HPDE6-E6E7 (cell line): ENCODE data around the gene LMO7.
"Not testable (repeated sequence)": the region's sequence is repeated elsewhere in the genome, so short reads cannot be mapped to it uniquely, and the experiment has no call there.

Experiments
- DNase-seq: peaks from one replicate; pipeline ENCODE4 v3.0.0; 2011; ENCODE audit warnings: missing footprints; ENCODE audit errors: extremely low spot score

LMO7 gene

GRCh38 chr13:75771226-75771625 lies 135.1 kb downstream of the LMO7 start:
- DNase-seq, result no peak

GRCh38 chr13:75771818-75772217 lies 135.7 kb downstream of the LMO7 start:
- peak; percentile 38 for DNase-seq

GRCh38 chr13:75774176-75774575 lies 138.0 kb downstream of the LMO7 start:
- no peak for DNase-seq

GRCh38 chr13:75776550-75776949 lies 140.4 kb downstream of the LMO7 start:
- DNase-seq, result no peak

- DNase-seq, result no peak
Measured at GRCh38 chr13:75779393-75779792, 143.3 kb downstream of the LMO7 start.

- DNase-seq, result not testable (repeated sequence)
Measured at GRCh38 chr13:75780103-75780502, 144.0 kb downstream of the LMO7 start.

- no peak for DNase-seq
Measured at GRCh38 chr13:75782985-75783384, 146.9 kb downstream of the LMO7 start.

GRCh38 chr13:75784003-75784402 lies 147.9 kb downstream of the LMO7 start:
- DNase-seq, result no peak

GRCh38 chr13:75785130-75785529 lies 149.0 kb downstream of the LMO7 start:
- DNase-seq, result no peak

- no peak for DNase-seq
Measured at GRCh38 chr13:75787249-75787928, 151.3 kb downstream of the LMO7 start.

- no peak for DNase-seq
Measured at GRCh38 chr13:75788481-75788981, 152.4 kb downstream of the LMO7 start.

- no peak for DNase-seq
Measured at GRCh38 chr13:75789451-75790197, 153.5 kb downstream of the LMO7 start.

- DNase-seq, result no peak
Measured at GRCh38 chr13:75790198-75790970, 154.3 kb downstream of the LMO7 start.

- no peak for DNase-seq
Measured at GRCh38 chr13:75792526-75793187, 156.5 kb downstream of the LMO7 start.

- not testable (repeated sequence) for DNase-seq
Measured at GRCh38 chr13:75793188-75793567, 157.0 kb downstream of the LMO7 start.

GRCh38 chr13:75794663-75795062 lies 158.5 kb downstream of the LMO7 start:
- no peak for DNase-seq

- no peak for DNase-seq
Measured at GRCh38 chr13:75795274-75795673, 159.1 kb downstream of the LMO7 start.

- DNase-seq, result no peak
Measured at GRCh38 chr13:75796825-75797224, 160.7 kb downstream of the LMO7 start.

GRCh38 chr13:75797239-75797638 lies 161.1 kb downstream of the LMO7 start:
- no peak for DNase-seq

- DNase-seq, result no peak
Measured at GRCh38 chr13:75797719-75798118, 161.6 kb downstream of the LMO7 start.

- DNase-seq, result peak; percentile 37
Measured at GRCh38 chr13:75798353-75799255, 162.5 kb downstream of the LMO7 start.
